Sigmoid colon (tissue), 4 donors: ENCODE measurements around the gene GHRH.

Source experiments
- CTCF ChIP-seq, 4 experiments: fragments of 450-650 bp in 3 of 4; fragments of 200-600 bp in 1 of 4; IDR thresholded peaks; one replicate each; pipeline ENCODE4 v1.5.1; 2016 to 2019; ENCODE audit warnings: antibody characterized with exemption in 4 of 4, mild to moderate bottlenecking in 3 of 4, moderate library complexity in 2 of 4
- POLR2A ChIP-seq, 2 donors: fragments of 450-650 bp; IDR thresholded peaks; one replicate each; pipeline ENCODE4 v1.6.1; 2016; ENCODE audit warnings: antibody characterized with exemption in 2 of 2, mild to moderate bottlenecking in 2 of 2, moderate library complexity in 2 of 2
- POLR2AphosphoS5 ChIP-seq, 4 donors: sonication (generic); formaldehyde crosslinking; IDR thresholded peaks; one replicate each; pipeline ENCODE4 v1.6.1; 2017; ENCODE audit warnings: antibody characterized with exemption in 4 of 4

DNA sequence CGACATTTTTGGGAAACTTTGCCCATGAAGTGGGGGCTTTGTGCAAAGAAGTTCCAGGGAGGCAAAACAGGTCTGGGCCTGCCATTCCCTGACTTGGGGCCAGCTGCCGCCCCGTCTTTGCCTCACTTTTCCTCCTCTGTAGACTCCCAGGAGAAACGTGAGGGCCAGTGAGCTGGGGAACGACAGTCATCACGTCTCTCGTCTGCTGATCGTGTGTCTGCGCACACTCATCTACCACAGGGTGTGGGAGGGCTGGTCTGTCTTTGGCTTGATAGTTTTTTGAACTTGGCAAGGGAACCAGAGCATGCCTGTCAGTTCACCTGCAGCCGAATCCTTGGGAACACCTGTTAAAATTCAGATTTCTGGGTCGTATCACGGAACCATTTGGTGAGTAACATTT, 8.5 kb downstream of the GHRH start:
- no peak for TF ChIP-seq POLR2A (IDR thresholded peaks at IDR 0.05)
- TF ChIP-seq CTCF (IDR thresholded peaks at IDR 0.05): no peak
- TF ChIP-seq POLR2AphosphoS5 (IDR thresholded peaks at IDR 0.05): no peak
